HepG2 (cell line): Measurements from ENCODE around the gene PSORS1C1. TPM values are rescaled to one million over a fixed set of nuclear protein-coding genes. Genes with fewer than 3 reads are reported as not detected.

Source experiments
- ELF4 ChIP-seq: sonication (generic); formaldehyde crosslinking; IDR thresholded peaks from 2 replicates; pipeline ENCODE4 v1.5.0; 2020; ENCODE audit warnings: missing genetic modification reagents, mild to moderate bottlenecking, moderate library complexity, borderline replicate concordance
- GABPA ChIP-seq, 2 experiments: IDR thresholded peaks; 2 replicates each; pipeline ENCODE4 v1.6.1; 2011 to 2016; ENCODE audit warnings: low read depth in 2 of 2, low read length in 1 of 2, missing biosample characterization in 1 of 2, missing genetic modification characterization in 1 of 2
- HNRNPK ChIP-seq: fragments of 200-400 bp; formaldehyde crosslinking; IDR thresholded peaks from 2 replicates; pipeline ENCODE4 v1.6.1; 2018; ENCODE audit warnings: low read length, low read depth, moderate library complexity, mild to moderate bottlenecking; ENCODE audit not compliant: poor library complexity, severe bottlenecking
- MTF1 ChIP-seq: sonication (generic); formaldehyde crosslinking; IDR thresholded peaks from 2 replicates; pipeline ENCODE4 v1.5.0; 2020; ENCODE audit warnings: missing genetic modification reagents
- PTBP1 ChIP-seq: fragments of 200-400 bp; formaldehyde crosslinking; IDR thresholded peaks from 2 replicates; pipeline ENCODE4 v1.6.1; 2018; ENCODE audit warnings: low read length, low read depth; ENCODE audit not compliant: poor library complexity, severe bottlenecking
- SALL1 ChIP-seq: sonication (generic); formaldehyde crosslinking; IDR thresholded peaks from 2 replicates; pipeline ENCODE4 v1.8.0; 2022; ENCODE audit warnings: mild to moderate bottlenecking, missing genetic modification reagents
- ZNF143 ChIP-seq: sonication (generic); formaldehyde crosslinking; IDR thresholded peaks from 2 replicates; pipeline ENCODE4 v1.4.0; 2020; ENCODE audit warnings: missing genetic modification reagents
- ZNF253 ChIP-seq: sonication (generic); formaldehyde crosslinking; IDR thresholded peaks from 2 replicates; pipeline ENCODE4 v1.8.0; 2022; ENCODE audit warnings: mild to moderate bottlenecking, missing genetic modification reagents, borderline replicate concordance
- ZNF766 ChIP-seq: sonication (generic); formaldehyde crosslinking; IDR thresholded peaks from 2 replicates; pipeline ENCODE4 v1.5.0; 2020; ENCODE audit warnings: missing genetic modification reagents, borderline replicate concordance
- ZSCAN22 ChIP-seq: sonication (generic); formaldehyde crosslinking; IDR thresholded peaks from 2 replicates; pipeline ENCODE4 v1.4.0; 2020; ENCODE audit warnings: mild to moderate bottlenecking, missing genetic modification reagents
- polyA plus RNA-seq, 8 experiments: library from polyadenylated mRNA; depleted of rRNA in 3 of 8; stranded (reverse) in 7 of 8; unstranded in 1 of 8; fragments of >200 nt; fragmentation: Illumina TruSeq in 4 of 8; extraction: Trizol in 4 of 8; gene quantifications; 2 replicates each; pipeline versions ENCODE4 v1.2.1 to v1.2.3, GENCODE V29; 2011 to 2016; ENCODE audit warnings: low read depth in 4 of 8, missing spikeins in 1 of 8, mixed read lengths in 1 of 8; ENCODE audit not compliant: insufficient read depth in 1 of 8
- total RNA-seq, 5 experiments: library from RNA; depleted of rRNA; stranded (reverse); fragments of >200 nt; fragmentation: Illumina TruSeq; extraction: Trizol; gene quantifications; 2 replicates each; pipeline ENCODE4 v1.2.3, GENCODE V29; 2016; ENCODE audit warnings: low read depth in 1 of 5
- TF ChIP-seq, protein P1 (sequence below): sonication (generic); formaldehyde crosslinking; IDR thresholded peaks from 2 replicates; pipeline ENCODE4 v1.5.0; 2020; ENCODE audit warnings: mild to moderate bottlenecking, missing genetic modification reagents, borderline replicate concordance
- TF ChIP-seq, protein P2 (sequence below): sonication (generic); IDR thresholded peaks from 2 replicates; pipeline ENCODE4 v1.6.1; 2016; ENCODE audit warnings: low read depth, borderline replicate concordance
- TF ChIP-seq, protein P3 (sequence below): sonication (generic); formaldehyde crosslinking; IDR thresholded peaks from 2 replicates; pipeline ENCODE4 v1.4.0; 2020; ENCODE audit warnings: missing genetic modification reagents, borderline replicate concordance
- TF ChIP-seq, protein P4 (sequence below): conservative IDR thresholded peaks from 2 replicates; pipeline ENCODE4 v1.6.1; 2018; ENCODE audit warnings: missing genetic modification reagents

The PSORS1C1 gene
- total and polyA plus RNA-seq, 2 of the 13 experiments (the other 11 are each of a cell fraction or from before 2014, with no cell fraction given): 0.01 to 0.02 TPM

DNA sequence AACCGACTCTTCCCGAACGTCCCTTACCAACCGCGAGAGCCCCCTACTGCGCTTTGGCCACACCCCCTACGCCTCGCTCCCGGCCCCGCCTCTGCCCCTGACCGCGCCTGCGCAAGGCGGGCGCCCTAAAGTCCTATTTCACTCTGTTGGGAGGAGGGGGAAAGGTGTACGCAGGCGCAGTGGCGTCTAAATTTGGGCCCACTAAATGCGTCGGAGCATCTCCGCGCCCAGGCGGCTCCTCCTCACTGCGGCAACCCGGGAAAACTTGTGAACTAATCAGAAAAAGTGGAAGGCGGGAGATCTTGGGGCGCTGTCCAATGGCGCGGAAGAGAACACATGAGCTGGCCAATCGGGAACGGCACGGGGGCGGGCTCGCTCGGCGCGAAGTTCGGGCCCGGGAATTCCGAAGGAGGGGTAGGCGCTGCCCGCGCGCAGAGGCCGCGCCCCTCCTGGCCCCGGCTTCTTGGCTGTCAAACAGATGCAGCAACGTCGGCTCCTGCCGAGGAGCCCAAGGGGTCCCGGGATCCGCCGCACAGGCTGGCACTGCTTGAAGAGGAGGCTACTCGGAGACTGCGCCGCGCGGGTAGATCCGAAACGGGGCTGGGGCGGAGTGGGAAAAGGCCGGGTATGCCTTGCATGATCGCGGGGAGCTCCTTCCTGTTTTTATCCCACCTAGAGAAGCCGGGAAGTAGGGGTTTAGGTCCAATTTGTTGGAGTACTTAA, 43.7 kb downstream of the PSORS1C1 start, which contains the start of gene TCF19 (continued):
- TF ChIP-seq ZSCAN22 (CRISPR knock-in tag) (no peak), HNRNPK (peak; percentile 96), MTF1 (CRISPR knock-in tag) (no peak), ZNF766 (CRISPR knock-in tag) (no peak), SALL1 (CRISPR knock-in tag) (peak; percentile 46; the same call in 1 of the 2 replicates), GABPA (IDR thresholded peaks at IDR 0.05; ENCODE audit: low read depth, low read length) (no peak), GABPA (CRISPR knock-in tag; IDR thresholded peaks at IDR 0.05; ENCODE audit: low read depth) (no peak; the same call in 1 of the 2 replicates), ZNF143 (CRISPR knock-in tag) (no peak), PTBP1 (peak; percentile 32), ZNF253 (no peak), ELF4 (no peak)
- TF ChIP-seq, protein P1, sequence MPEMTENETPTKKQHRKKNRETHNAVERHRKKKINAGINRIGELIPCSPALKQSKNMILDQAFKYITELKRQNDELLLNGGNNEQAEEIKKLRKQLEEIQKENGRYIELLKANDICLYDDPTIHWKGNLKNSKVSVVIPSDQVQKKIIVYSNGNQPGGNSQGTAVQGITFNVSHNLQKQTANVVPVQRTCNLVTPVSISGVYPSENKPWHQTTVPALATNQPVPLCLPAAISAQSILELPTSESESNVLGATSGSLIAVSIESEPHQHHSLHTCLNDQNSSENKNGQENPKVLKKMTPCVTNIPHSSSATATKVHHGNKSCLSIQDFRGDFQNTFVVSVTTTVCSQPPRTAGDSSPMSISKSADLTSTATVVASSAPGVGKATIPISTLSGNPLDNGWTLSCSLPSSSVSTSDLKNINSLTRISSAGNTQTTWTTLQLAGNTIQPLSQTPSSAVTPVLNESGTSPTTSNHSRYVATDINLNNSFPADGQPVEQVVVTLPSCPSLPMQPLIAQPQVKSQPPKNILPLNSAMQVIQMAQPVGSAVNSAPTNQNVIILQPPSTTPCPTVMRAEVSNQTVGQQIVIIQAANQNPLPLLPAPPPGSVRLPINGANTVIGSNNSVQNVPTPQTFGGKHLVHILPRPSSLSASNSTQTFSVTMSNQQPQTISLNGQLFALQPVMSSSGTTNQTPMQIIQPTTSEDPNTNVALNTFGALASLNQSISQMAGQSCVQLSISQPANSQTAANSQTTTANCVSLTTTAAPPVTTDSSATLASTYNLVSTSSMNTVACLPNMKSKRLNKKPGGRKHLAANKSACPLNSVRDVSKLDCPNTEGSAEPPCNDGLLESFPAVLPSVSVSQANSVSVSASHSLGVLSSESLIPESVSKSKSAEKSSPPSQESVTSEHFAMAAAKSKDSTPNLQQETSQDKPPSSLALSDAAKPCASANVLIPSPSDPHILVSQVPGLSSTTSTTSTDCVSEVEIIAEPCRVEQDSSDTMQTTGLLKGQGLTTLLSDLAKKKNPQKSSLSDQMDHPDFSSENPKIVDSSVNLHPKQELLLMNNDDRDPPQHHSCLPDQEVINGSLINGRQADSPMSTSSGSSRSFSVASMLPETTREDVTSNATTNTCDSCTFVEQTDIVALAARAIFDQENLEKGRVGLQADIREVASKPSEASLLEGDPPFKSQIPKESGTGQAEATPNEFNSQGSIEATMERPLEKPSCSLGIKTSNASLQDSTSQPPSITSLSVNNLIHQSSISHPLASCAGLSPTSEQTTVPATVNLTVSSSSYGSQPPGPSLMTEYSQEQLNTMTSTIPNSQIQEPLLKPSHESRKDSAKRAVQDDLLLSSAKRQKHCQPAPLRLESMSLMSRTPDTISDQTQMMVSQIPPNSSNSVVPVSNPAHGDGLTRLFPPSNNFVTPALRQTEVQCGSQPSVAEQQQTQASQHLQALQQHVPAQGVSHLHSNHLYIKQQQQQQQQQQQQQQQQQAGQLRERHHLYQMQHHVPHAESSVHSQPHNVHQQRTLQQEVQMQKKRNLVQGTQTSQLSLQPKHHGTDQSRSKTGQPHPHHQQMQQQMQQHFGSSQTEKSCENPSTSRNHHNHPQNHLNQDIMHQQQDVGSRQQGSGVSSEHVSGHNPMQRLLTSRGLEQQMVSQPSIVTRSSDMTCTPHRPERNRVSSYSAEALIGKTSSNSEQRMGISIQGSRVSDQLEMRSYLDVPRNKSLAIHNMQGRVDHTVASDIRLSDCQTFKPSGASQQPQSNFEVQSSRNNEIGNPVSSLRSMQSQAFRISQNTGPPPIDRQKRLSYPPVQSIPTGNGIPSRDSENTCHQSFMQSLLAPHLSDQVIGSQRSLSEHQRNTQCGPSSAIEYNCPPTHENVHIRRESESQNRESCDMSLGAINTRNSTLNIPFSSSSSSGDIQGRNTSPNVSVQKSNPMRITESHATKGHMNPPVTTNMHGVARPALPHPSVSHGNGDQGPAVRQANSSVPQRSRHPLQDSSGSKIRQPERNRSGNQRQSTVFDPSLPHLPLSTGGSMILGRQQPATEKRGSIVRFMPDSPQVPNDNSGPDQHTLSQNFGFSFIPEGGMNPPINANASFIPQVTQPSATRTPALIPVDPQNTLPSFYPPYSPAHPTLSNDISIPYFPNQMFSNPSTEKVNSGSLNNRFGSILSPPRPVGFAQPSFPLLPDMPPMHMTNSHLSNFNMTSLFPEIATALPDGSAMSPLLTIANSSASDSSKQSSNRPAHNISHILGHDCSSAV: no peak
- TF ChIP-seq, protein P2, sequence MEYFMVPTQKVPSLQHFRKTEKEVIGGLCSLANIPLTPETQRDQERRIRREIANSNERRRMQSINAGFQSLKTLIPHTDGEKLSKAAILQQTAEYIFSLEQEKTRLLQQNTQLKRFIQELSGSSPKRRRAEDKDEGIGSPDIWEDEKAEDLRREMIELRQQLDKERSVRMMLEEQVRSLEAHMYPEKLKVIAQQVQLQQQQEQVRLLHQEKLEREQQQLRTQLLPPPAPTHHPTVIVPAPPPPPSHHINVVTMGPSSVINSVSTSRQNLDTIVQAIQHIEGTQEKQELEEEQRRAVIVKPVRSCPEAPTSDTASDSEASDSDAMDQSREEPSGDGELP: peak; percentile 50; the same call in 1 of the 2 replicates
- TF ChIP-seq, protein P3, sequence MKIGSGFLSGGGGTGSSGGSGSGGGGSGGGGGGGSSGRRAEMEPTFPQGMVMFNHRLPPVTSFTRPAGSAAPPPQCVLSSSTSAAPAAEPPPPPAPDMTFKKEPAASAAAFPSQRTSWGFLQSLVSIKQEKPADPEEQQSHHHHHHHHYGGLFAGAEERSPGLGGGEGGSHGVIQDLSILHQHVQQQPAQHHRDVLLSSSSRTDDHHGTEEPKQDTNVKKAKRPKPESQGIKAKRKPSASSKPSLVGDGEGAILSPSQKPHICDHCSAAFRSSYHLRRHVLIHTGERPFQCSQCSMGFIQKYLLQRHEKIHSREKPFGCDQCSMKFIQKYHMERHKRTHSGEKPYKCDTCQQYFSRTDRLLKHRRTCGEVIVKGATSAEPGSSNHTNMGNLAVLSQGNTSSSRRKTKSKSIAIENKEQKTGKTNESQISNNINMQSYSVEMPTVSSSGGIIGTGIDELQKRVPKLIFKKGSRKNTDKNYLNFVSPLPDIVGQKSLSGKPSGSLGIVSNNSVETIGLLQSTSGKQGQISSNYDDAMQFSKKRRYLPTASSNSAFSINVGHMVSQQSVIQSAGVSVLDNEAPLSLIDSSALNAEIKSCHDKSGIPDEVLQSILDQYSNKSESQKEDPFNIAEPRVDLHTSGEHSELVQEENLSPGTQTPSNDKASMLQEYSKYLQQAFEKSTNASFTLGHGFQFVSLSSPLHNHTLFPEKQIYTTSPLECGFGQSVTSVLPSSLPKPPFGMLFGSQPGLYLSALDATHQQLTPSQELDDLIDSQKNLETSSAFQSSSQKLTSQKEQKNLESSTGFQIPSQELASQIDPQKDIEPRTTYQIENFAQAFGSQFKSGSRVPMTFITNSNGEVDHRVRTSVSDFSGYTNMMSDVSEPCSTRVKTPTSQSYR: 0 out of 2 replicates have a peak, but pooled peaks have one; percentile 3
- TF ChIP-seq, protein P4, sequence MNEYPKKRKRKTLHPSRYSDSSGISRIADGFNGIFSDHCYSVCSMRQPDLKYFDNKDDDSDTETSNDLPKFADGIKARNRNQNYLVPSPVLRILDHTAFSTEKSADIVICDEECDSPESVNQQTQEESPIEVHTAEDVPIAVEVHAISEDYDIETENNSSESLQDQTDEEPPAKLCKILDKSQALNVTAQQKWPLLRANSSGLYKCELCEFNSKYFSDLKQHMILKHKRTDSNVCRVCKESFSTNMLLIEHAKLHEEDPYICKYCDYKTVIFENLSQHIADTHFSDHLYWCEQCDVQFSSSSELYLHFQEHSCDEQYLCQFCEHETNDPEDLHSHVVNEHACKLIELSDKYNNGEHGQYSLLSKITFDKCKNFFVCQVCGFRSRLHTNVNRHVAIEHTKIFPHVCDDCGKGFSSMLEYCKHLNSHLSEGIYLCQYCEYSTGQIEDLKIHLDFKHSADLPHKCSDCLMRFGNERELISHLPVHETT (CRISPR knock-in tag): no peak
